HG02970 (cell line): Measurements from ENCODE around the gene SARDH.

Experiments used
- ATAC-seq: cut with Tn5 transposase; IDR thresholded peaks from one replicate; pipeline ENCODE4 v1.9.1; 2021; ENCODE audit warnings: mild to moderate bottlenecking, moderate library complexity, moderate number of reproducible peaks; ENCODE audit not compliant: unreplicated experiment, low FRiP score

Gene SARDH

DNA sequence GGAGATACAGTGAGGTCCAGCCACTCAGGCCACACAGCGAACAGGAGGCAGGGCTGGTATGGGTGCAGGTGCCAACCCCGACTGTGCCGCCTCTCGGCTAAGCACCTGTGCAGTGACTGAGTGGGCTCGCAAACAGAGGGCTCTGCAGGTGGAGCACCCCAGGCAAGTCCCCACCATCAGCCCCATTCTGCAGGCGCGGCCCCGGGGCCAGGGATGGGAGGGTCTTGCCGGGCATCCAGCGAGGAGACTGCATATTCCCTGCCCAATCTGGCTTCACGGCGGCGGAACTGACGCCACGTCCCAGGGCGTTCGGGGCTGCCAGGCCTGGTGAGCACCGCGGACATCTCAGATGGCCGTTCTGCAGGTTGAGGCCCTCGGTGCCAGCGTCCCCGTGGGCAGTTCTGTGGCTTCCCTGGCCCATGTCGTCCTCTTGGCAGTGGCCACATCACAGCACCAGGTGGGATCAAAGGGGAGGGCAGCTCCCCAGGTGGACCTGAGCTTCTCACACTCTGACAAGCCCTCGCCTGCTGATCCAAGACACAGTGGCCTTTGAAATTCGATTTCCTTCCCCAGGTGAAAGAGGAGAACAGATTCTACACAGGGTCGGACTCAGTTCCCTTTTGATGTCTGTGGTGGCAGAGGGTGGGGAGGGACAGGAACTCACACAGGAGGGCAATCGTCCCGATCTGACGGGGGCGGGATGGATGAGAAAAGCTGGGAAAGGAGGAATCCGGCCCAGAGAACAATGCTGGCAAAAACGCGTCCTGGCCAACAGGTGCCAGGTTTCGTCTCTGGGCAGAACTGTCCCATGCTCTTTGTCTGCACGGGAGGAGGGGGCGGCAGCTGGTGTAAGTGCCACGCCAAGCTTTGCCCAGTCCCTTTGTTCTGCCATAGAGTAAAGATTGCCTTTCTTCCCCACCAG lies 83.2 kb downstream of the SARDH start:
- ATAC-seq = no peak

DNA sequence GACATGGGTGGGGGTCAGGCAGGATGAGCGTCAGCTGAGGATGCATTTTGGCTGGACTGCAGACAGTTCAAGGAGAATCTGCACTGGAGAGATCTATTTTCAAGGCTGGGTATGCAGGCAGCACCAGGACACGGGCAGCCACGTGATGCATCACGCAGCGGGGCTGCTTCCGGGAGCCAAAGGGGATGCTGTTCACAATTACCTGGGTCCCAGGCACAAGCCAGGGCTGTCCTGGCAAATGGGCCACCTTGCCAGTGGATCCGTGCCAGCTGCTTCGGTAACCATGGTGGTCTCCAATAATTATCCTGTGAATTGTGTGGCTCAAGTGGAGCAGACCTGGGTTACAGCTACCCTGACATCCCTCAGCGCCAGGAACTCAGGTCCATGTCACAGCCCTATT lies 84.5 kb downstream of the SARDH start:
- no peak for ATAC-seq

DNA sequence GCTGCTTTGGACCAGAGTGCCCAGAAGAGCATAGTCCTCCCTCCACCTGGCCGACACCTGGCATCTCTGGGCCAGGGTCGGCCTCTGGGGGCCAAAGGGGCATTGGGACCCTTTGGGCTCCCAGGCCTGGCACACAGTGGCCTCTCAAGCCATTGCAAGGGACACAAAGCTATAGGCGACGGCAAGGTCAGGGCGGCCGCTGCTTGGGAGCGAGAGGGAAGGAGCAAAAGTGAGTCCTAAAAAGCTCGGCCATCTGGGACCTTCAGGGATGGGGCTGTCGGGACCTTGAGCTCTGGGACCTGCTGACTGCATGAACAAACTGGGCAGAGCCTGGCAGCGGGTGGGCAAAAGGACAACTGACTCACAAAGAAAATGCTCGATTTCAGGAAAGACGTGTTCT lies 88.1 kb downstream of the SARDH start:
- ATAC-seq = no peak

DNA sequence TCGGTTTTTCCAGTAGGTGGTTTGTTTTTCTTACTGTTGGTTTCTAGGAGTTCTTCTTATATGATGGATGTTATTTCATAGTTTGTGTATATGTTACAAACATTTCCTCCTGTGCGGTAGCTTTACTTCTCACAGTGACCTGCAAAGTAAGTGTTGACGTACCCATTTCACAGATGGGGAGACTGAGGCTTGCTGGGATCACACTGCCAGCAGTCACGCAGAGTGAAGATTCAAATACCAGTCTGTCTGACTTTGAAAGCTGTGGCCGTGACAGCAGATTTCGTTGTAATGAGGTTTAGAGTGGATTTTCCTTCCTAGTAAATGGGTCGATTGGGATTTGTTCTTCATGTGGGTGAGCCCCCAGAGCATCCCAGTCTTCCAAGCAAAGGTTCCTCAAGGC lies 89.0 kb downstream of the SARDH start:
- no peak for ATAC-seq

DNA sequence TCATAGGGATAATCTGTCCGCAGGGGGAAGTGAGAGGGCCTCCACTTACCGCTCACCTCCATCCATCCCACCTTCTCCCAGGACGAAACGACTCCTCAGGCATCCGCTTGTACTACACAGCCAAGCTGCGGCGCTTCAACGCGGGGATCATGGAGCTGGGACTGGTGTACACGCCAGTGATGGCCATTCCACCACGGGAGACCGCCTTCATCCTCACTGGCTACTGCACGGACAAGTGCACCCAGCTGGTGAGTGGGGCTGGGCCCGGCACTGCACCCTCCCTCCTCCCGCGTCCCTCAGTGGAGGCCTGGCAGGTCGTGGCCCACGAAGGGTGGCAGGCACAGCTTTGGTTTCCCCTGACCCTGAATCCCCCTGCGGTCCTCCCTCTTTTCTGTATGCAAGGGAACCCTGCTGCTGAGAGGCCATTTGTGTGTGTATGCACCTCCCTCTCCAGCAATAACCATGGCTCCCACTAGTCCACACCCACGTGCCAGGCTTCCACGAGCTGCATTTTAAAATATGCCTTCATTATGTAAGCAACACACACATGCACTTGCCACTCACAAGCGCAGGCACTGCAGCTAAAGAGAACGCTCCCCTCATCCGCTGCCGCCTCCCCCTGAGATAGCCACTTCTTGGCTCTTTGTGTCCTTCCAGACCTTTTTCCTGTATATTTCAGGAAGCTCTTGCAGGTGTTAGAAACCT lies 90.2 kb downstream of the SARDH start:
- no peak for ATAC-seq

DNA sequence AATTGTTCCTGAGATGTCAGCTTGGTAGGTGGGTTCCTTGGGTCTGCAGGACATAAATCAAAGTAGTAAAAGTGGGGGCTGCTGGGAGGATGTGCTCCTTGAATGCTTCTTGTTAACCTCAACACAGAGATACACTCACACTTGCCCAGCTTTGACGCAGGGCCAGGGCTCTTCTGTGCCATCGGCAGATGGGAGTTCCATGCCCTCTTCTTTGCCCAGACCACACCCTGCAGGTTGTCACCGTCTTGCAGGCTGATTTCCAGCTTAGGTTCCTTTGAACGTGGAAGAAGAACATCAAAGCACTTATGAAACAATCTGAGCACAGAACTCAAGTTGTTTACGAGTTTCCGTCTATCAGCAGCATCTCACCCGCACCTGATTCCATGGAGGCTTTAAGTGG lies 91.0 kb downstream of the SARDH start:
- no peak for ATAC-seq

DNA sequence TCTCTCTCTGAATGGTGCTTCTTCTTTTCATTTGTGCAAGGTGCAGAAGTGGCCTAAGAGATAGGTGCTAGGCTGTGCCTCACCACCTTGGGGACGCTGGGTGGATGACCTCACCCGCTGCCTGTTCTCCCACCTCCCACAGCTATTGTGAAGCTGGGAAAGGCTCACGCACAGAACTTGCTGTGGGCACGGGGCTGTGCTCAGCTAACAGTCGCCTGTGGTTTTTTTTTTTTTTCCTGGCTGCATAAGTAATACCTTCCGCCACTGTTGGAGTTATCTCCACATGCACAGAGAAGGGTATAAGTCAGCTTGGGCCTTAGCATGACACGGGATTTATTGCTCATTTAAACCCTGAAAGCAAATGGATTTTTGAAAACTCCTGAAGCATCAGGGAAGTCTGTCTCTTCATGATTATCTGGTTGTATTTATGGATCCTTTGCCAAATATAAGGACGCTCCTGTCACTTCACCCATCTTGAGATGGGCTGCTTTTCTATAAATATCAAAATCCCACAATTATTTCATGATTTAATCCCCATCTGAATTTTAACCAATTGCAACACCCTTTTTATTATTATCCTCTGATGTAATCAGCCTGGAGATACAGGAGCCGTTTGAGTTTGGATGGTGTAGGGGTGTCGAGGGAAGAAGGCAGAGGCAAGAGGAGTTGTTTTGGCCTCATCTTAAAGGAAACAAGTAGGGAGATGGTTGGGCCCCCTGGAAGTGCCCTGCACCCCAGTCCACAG lies 93.0 kb downstream of the SARDH start:
- no peak for ATAC-seq

DNA sequence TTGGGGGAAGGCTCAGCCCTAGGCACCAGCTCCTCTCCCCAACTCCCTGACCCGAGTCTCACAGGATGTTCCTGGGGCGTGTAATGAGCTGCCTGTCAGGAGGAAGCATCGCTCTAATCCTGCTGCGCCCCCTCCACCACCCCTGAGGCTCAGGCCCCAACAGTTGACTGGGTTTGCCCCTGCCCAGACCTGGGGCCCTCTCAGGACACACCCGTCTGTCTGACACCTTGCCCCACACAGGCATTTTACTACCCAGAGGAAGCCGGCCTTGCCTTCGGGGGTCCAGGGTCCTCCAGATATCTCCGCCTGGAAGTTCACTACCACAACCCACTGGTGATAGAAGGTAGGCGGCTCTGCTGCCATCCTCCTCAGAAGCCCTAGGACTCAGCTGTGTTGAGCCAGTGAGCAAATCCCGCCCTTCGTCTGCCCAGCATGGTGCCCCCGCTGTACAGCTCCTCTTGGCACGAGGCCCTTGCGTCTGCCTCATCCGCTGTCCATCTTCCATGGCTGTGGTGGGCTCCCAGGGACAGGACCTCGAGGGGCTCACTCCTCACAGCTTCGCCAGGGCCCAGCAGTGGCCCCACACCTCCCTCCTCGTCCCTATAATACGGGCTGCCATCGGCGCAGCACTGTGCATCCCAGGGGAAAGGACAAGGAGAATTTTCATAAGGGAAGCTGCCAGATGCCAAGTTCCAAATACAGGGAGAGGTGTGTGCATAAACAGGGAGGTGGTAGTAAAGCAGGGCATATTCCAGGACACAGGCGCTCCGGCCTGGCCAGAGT lies 94.0 kb downstream of the SARDH start:
- ATAC-seq = no peak

DNA sequence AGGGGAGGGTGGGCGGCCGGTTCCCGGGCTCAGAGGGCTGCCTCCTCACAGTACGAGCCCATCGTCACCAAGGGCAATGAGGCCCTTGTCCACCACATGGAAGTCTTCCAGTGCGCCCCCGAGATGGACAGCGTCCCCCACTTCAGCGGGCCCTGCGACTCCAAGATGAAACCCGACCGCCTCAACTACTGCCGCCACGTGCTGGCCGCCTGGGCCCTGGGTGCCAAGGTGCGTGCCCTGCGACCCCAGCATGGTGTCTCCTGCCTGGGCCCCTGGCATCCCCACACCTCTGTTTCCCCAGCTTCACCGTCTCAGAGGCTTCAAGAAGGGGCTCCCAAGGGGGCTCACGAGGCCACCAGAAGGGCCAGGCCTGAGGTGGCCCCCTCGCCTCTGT lies 94.8 kb downstream of the SARDH start:
- ATAC-seq = no peak

DNA sequence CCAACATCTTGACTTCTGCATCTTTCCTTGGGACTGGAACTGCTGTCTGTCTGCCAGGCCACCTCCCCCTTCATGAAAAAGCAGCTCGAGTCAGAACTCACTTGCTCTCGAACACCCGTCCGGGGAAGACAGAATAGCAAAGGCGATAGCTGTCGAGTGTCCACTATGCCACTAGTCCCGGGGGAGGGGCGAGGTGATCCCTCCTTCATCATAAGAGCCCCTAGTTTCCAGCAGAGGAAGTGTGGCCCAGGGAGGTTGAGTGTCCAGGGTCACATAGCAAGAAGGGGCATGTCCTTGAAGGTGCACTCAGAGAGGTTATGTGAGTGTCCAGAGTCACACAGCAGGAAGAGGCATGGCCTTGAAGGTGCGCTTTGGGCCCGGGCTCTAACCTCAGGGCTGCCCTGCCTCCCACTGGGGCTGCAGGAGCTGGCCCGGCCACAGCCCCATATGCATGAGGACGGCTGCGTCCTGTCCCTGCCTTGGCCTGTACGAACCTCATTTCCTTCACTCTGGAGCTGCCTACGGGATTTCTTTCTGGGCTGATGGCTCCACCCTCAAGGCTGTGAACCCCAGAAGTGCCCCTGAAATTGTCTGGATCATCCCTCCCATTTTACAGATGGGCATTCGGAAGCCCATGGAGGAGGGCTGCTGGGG lies 95.3 kb downstream of the SARDH start:
- no peak for ATAC-seq

DNA sequence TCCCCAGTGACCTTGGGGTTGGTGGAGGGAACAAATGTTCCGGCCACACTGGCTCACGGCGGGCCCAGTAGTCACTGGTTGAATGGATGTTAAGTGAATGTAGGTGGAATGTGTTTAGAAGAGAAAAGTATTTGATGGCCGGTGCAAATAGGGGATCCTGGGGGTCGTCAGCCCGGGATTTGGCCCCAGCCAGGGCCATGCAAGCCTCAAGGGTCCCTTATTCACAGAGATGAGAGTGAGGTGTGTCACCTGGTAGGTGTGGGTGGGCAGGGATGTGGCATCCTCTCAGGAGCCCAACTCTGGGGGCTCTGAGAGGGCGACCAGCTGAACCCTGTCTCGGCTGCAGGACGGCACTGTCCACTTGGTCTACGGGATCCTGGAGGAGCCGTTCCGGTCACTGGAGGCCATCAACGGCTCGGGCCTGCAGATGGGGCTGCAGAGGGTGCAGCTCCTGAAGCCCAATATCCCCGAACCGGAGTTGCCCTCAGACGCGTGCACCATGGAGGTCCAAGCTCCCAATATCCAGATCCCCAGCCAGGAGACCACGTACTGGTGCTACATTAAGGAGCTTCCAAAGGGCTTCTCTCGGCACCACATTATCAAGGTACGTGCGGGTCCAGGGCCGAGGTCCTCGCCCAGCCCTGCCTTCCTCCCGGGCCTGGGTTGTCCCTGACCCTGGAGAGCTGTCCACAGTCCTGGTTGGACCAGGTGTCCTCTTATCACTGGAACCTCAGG lies 96.1 kb downstream of the SARDH start:
- ATAC-seq = no peak

DNA sequence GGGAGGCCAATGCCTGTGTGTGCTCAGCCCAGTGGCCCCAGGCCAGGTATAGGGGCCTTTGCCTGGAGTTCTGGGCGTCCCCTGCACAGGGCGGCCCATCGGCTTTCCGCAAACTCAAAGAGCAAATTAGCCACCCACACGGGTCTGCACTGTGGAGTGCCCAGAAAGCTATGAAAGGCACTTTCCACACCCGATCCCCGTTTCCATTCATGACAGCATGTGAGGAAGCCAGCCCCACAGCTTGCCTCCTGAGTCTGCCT lies 96.8 kb downstream of the SARDH start:
- no peak for ATAC-seq

DNA sequence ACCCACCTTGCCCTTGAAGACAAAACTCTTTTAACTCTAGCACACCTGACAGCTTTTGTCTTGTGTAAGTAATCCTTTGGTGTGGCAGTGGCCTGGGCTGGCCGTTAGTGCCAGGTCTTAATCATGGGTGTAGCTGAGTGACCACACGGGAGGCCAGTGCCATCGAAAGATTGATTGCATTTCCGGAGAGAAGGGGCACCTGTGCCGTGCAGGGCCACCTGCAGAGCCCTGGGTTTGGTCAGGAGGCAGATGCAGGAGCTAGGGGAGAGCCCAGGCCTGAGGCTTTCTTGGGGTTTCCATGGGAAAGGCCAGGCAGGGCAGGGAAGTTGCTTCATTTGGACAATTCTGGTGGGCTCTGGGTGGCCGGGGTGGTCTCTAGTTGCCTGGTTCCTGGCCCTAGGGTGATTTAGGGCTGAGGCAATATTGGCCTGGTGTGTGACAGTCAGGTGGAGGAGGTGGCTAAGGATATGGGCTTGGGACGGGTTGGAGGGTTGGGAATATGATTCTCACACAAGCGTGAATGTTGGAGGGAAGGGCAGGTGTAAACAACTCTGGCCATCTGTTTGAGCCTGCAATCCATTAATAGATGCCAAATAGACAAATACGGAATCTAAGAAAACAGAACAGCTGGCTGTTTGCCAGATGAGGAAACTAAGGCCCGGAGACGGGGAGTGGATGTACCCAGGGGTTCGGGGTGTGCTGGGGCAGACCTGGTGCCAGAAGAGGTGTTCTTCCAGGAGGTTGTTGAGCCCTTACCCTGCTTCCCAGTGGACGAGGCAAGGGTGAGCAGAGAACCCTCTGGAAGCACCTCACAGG lies 97.4 kb downstream of the SARDH start:
- ATAC-seq = no peak

DNA sequence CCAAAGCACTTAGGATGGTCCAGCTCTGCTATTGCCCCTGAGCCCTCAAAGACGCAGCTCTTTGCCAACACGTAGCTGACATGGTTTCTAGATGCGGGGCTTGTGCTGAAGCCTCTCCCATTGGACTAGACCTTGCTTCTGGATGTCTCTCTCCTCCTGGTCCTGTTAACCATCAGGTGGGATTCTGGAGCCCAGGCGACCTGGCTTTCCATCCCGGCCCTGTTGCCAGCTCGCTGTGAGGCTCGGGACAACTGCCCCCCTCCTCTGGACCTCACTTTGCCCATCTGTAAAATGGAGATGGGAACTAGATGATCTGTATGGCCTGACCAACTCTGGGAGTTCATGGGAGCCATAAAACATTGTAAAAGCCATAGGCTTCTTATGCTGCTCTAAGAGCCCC lies 98.0 kb downstream of the SARDH start:
- ATAC-seq = no peak

DNA sequence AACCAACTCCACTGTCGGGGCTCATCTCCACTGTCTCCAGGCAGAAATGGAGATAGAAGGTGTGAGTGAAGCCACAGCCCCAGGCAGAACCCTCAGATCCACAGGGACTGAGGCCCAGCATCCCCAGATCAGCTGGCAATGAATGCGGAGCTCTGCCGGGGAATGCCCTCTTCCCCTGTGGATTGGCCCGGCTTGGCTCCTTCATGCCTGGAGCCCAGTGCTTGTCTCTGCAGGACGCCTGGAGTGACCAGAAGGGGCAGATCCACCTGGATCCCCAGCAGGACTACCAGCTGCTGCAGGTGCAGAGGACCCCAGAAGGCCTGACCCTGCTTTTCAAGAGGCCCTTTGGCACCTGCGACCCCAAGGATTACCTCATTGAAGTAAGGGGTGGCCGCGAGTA lies 98.5 kb downstream of the SARDH start:
- ATAC-seq = no peak

DNA sequence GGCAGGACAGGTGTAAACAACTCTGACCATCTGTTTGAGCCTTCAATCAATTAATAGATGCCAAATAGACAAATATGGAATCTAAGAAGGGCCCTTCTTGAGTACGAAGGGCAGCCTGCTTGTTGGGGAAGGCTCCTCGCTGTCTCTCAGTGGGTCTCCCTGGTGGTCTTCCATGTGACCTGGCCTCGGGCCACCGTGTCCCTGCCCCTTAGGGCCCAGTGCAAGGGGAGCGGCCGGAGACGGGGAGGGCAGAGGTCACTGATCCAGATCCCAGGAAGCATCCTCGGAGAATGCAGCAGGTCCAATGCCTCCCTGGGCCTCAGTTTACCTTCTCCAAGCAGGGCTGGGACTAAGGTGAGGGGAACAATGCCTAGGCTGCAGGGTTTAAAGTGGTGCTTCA lies 99.4 kb downstream of the SARDH start:
- no peak for ATAC-seq

DNA sequence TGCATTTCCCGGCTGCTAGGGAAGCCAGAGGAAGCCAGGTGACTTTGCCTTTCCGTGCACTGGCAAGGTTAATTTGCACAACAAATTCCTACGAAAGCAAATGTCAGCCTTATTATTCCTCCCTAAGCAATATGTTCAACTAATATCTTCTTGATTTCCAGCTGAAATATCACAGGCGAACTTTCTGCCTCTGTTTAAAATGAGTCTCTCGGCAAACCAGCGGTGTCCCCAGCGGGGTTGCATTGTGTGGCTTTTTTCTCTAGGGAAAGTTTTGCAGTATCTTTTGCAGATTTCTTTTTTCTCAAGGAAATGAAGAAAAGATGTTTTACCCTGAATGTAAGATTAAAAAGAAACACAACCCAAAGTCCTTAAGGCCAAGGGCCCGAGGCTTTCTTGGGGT lies 100.1 kb downstream of the SARDH start:
- ATAC-seq = no peak

DNA sequence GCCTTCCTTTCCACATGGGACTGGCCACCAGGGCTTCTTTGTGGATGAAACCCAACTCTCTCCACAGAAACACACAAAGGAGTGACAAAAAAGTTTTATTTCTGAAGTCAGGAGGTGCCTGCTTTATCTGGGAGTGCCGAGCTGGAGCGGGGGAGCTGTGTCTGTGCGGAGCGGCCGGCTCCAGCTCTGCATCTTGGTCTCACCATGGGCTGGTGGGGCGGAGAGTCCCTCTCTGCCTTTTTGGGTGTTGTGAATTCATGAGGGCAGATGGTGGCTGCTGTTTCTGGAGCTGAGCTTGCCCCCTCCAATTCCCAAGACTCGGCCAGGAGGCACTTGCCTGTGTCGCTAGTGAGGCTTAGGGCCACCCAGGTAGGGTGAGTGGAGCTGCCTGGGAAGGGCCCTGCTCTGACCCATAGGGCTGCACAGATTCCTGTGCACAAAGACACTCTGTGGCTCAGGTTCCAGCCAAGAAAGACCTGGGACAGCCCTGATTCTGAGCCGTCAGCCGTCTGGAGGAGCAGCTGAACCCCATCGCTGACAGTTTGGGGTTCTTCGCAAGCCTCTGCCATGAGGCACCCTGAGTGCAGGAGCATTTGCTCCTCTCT lies 100.6 kb downstream of the SARDH start:
- no peak for ATAC-seq
